Heart left ventricle (tissue), 16 donors: ENCODE measurements around the gene ZNF578. TPM values are rescaled to one million over a fixed set of nuclear protein-coding genes. Genes with fewer than 3 reads are reported as not detected.
A peak's percentile ranks its signal among the peaks of the same experiment; 100 is the strongest.
"Not testable (repeated sequence)": the region's sequence is repeated elsewhere in the genome, so short reads cannot be mapped to it uniquely, and the experiment has no call there.

Experiments used
- ATAC-seq, 4 donors: fragments of 200-7000 bp; cut with Tn5 transposase; one replicate each; pipeline ENCODE4 v1.9.1; 2020 to 2022; ENCODE audit warnings: moderate library complexity in 4 of 4, mild to moderate bottlenecking in 3 of 4, moderate number of reproducible peaks in 1 of 4
- DNase-seq, 5 donors: peaks; one replicate each; pipeline ENCODE4 v3.0.0-alpha.2; 2020
- H3K27ac ChIP-seq, 12 donors: fragments of 200-600 bp; sonication (generic) in 4 of 12; one replicate each; pipeline versions ENCODE4 v1.5.0 to v1.8.0; 2016 to 2022; ENCODE audit warnings: mild to moderate bottlenecking in 2 of 12
- H3K27me3 ChIP-seq, 9 donors: fragments of 200-600 bp; sonication (generic) in 2 of 9; one replicate each; pipeline versions ENCODE4 v1.5.1 to v1.8.0; 2016 to 2022; ENCODE audit warnings: mild to moderate bottlenecking in 3 of 9
- H3K36me3 ChIP-seq, 9 donors: fragments of 200-600 bp; sonication (generic) in 2 of 9; one replicate each; pipeline versions ENCODE4 v1.5.0 to v1.8.0; 2018 to 2022; ENCODE audit warnings: mild to moderate bottlenecking in 2 of 9
- H3K4me1 ChIP-seq, 12 donors: fragments of 200-600 bp; sonication (generic) in 4 of 12; one replicate each; pipeline versions ENCODE4 v1.5.0 to v1.8.0; 2016 to 2022; ENCODE audit warnings: mild to moderate bottlenecking in 3 of 12
- H3K4me3 ChIP-seq, 12 donors: fragments of 200-600 bp; sonication (generic) in 4 of 12; one replicate each; pipeline versions ENCODE4 v1.5.0 to v1.8.0; 2017 to 2022; ENCODE audit warnings: mild to moderate bottlenecking in 9 of 12, moderate library complexity in 4 of 12
- H3K9me3 ChIP-seq, 12 donors: fragments of 200-600 bp; sonication (generic) in 4 of 12; one replicate each; pipeline versions ENCODE4 v1.5.0 to v1.8.0; 2016 to 2022; ENCODE audit warnings: mild to moderate bottlenecking in 1 of 12
- POLR2A ChIP-seq, 2 donors: fragments of 450-650 bp; IDR thresholded peaks; one replicate each; pipeline ENCODE4 v1.6.1; 2017; ENCODE audit warnings: antibody characterized with exemption in 2 of 2, mild to moderate bottlenecking in 2 of 2, moderate library complexity in 2 of 2
- WGBS, 4 donors: extraction: QIAGEN DNeasy Blood & Tissue Kit in 2 of 4; methylation state at CpG; one replicate each; pipeline versions ENCODE4 v1.1.5 to v1.1.7; 2013 to 2018; 5-methylcytosine and 5-hydroxymethylcytosine counted together
- intact Hi-C, 10 donors: fragments of 100-400 bp; cut with DNase I; formaldehyde crosslinking; loops; one replicate each; pipeline versions ENCODE4 v1.11.1 to v1.14.2; 2022
- polyA plus RNA-seq, 2 donors: library from polyadenylated mRNA; stranded (reverse); fragments of 200-250 nt; gene quantifications; one replicate each; pipeline ENCODE4 v1.2.3, GENCODE V29; 2013
- total RNA-seq, 9 donors: library from RNA; depleted of rRNA in 2 of 9; stranded (reverse); fragments of >200 nt in 2 of 9; fragmentation: NEBNext Ultra II Directional in 3 of 9; extraction: Animal tissue kit (Norgen Biotek cat#: 25700) in 3 of 9; gene quantifications; one replicate each; pipeline versions ENCODE4 v1.1.0 to v1.2.4, GENCODE V29; 2016 to 2023
- TF ChIP-seq, protein P1 (sequence below), 12 donors: fragments of 200-600 bp; sonication (generic) in 4 of 12; IDR thresholded peaks; one replicate each; pipeline versions ENCODE4 v1.5.0 to v1.8.0; 2018 to 2022; ENCODE audit warnings: antibody characterized with exemption in 12 of 12, mild to moderate bottlenecking in 5 of 12
- donor health status: ischemic (EF 13 %, LVEDD 7.1; RV severe dilation, severe dysfunction).
- donor health status: healthy with polysubstance abuse.
- donor health status: DM: no; HTN: yes; CAD: no.
- donor health status: DM: no; HTN: no; CAD: no.
- donor health status: ischemic (EF 25% LVEDD 6.9; RV normal size, moderate dysfunction).
- donor health status: ischemic (EF 25% LVEDD 5.7; RV mildly dilated, moderate dysfunction).
- donor health status: healthy.
- donor health status: DM: yes; HTN: yes; CAD: no.
- donor health status: ischemic (EF 35%, LVEDD 5.7; RV mildly dilated, moderate dysfunction).
- donor health status: nonischemic (EF 11% LVEDD 7.7; RV severe dilation, severe dysfunction).
- donor health status: DM: yes; HTN: yes; CAD: no.
- donor health status: PGD.
- donor health status: ischemic (EF 29% LVEDD 5.4; RV normal size, mild dysfunction).
- donor health status: nonischemic (EF 23%, LVEDD 6.1; RV moderate dilation, normal function).

Gene ZNF578
- total and polyA plus RNA-seq, 11 donors = 0.64 to 4.7 (median 2.0) TPM

DNA sequence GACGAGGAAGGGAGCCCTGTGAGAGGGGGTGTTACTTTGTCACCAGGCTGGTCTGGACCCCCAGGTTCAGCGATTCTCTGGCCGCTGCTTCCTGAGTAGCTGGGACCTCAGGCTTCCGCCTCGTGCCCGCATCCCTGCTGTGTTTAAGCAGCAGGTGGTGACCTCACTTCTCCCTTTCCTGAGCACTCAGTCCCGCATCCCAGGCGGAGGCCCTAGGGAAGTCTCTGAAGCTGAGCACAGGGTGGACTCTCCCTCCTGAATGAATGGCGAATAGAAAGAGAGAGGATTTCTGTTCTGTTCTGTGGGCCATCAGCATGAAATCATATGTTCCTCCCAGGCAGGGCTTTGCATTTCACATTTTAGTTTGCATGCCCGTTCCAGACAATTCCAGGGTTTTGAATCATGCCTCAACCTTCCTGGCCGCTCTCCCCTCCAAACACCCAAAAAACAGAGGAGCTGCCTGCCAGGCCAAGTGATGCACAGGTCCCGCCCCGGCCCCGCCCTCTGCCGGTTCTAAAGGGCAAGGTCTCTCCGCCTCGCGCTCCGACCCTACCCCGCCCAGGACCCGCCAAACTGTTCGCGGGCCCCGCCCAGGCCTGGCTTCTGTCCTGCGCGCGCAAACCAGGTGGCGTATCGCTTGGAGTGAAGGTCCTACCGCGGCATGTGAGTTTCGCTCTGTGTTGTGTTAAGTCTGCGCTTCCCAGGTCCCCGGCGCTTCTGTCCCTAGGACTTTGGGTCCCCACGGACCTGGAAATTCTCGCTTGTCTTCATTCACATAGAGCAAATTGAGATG lies 39.0 kb downstream of the ZNF578 start:
- ATAC-seq (peak in 1 of 4 donors; percentile 13), DNase-seq (no peak)
- Histone ChIP-seq H3K9me3 (peaks cover 0 to 99% (median 67%) of the 10 kb centered on the region in 12 donors), H3K27ac (no peak overlapping the region), H3K4me1 (no peaks in the 10 kb centered on the region), H3K36me3 (peaks cover 0 to 38% (median 0%) of the 10 kb centered on the region in 9 donors), H3K27me3 (no peaks in the 10 kb centered on the region), H3K4me3 (peak overlapping the region in 3 of 12 donors; percentile 11 to 28 (median 26))
- intact Hi-C loops = no loop called here
- 29 to 62% (median 47%) methylated on average over 16 to 37 of the region's 37 CpGs for WGBS, 4 donors
- TF ChIP-seq, protein P1, sequence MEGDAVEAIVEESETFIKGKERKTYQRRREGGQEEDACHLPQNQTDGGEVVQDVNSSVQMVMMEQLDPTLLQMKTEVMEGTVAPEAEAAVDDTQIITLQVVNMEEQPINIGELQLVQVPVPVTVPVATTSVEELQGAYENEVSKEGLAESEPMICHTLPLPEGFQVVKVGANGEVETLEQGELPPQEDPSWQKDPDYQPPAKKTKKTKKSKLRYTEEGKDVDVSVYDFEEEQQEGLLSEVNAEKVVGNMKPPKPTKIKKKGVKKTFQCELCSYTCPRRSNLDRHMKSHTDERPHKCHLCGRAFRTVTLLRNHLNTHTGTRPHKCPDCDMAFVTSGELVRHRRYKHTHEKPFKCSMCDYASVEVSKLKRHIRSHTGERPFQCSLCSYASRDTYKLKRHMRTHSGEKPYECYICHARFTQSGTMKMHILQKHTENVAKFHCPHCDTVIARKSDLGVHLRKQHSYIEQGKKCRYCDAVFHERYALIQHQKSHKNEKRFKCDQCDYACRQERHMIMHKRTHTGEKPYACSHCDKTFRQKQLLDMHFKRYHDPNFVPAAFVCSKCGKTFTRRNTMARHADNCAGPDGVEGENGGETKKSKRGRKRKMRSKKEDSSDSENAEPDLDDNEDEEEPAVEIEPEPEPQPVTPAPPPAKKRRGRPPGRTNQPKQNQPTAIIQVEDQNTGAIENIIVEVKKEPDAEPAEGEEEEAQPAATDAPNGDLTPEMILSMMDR (IDR thresholded peaks at IDR 0.05) = no peak
- TF ChIP-seq POLR2A (IDR thresholded peaks at IDR 0.05) = no peak

DNA sequence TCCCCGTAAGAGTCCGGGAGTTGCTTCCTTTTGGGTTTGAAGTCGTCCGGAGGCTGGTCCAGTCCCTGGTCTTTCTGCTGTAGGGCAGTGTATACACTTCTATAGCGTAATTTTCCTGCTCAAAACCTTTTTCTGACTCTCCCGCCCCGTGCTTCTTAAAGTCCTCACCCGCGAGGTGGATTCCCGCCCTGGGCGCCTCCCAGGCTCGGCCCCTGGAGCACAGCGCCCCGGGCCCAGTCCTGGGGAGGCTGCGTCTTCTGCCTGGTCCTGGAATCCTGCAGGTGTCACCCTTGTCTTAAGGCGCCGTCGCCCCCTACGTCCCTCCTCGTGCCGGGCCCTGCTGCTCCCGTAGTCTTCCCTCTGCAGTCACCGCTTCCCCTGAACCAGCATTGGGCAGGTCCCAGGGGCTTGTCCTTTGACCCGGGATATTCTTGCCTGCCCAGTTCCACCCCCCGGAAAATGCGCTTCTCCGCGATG lies 39.7 kb downstream of the ZNF578 start:
- TF ChIP-seq, protein P1 (IDR thresholded peaks at IDR 0.05) = peak in 3 of 12 donors; percentile 12 to 18 (median 12)
- TF ChIP-seq POLR2A (IDR thresholded peaks at IDR 0.05) = no peak
- peak in 1 of 5 donors; percentile 42 for DNase-seq
- WGBS, 4 donors = 11 to 37% (median 23%) methylated on average over 28 of the region's 28 CpGs

DNA sequence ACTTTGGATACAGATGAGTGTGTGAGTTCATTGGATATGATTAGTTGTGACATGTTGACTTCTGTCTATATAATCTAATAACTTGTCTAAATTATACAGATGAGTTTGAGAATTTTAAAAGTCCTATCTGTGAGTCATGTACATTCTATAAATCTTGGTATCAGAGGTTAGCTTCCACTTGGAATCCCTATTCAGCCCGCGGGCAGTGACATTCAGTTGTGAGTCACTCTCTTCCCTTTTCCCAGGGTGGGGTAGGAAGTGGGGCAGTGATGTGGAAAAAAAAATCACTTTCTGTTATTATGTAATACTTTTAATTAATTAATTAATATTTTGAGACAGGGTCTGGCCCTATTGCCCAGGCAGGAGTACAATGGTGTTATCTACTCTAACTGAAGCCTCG lies 41.2 kb downstream of the ZNF578 start:
- intact Hi-C loops = no loop called here
- Histone ChIP-seq H3K27me3 (no peaks in the 10 kb centered on the region), H3K36me3 (peaks cover 0 to 42% (median 0%) of the 10 kb centered on the region in 9 donors), H3K27ac (no peak overlapping the region), H3K9me3 (peaks cover 0 to 99% (median 60%) of the 10 kb centered on the region in 12 donors), H3K4me1 (no peaks in the 10 kb centered on the region), H3K4me3 (no peak overlapping the region)
- TF ChIP-seq, protein P1 (IDR thresholded peaks at IDR 0.05) = no peak
- TF ChIP-seq POLR2A (IDR thresholded peaks at IDR 0.05) = no peak
- 89 to 97% (median 91%) methylated on average over 3 of the region's 3 CpGs for WGBS, 4 donors
- ATAC-seq (no peak), DNase-seq (no peak)

More for the DNA sequence above, 39.7 kb downstream of the ZNF578 start:
- intact Hi-C loops = no loop called here
- Histone ChIP-seq H3K9me3 (peaks cover 0 to 99% (median 65%) of the 10 kb centered on the region in 12 donors), H3K4me3 (peak overlapping the region in 4 of 12 donors; percentile 11 to 28 (median 19)), H3K36me3 (peaks cover 0 to 38% (median 0%) of the 10 kb centered on the region in 9 donors), H3K27ac (no peak overlapping the region), H3K27me3 (no peaks in the 10 kb centered on the region), H3K4me1 (no peaks in the 10 kb centered on the region)
- peak in 2 of 4 donors; percentile 72 to 76 for ATAC-seq

DNA sequence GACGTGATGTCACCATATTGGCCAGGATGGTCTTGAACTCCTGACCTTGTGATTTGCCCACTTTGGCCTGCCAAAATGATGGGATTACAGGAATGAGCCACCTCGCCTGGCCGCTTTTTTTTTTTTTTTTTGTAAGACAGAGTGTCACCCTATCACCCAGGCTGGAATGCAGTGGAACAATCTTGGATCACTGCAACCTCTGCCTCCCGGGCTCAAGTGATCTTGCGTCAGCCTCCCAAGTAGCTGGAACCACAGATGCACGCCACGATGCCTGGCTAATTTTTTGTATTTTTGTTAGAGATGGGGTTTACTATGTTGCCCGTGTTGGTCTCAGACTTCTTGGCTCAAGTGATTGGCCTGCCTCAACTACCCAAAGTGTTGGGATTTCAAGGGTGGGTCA lies 45.2 kb downstream of the ZNF578 start:
- H3K9me3 ChIP-seq = peaks cover 0 to 98% (median 34%) of the 10 kb centered on the region in 12 donors
- DNase-seq (no peak), ATAC-seq (no peak)
- no peak overlapping the region for H3K27ac ChIP-seq
- H3K36me3 ChIP-seq = peaks cover 0 to 32% (median 0%) of the 10 kb centered on the region in 9 donors
- TF ChIP-seq POLR2A (IDR thresholded peaks at IDR 0.05) = no peak
- TF ChIP-seq, protein P1 (IDR thresholded peaks at IDR 0.05) = no peak
- WGBS, 4 donors = 94 to 98% (median 97%) methylated on average over 8 of the region's 8 CpGs
- intact Hi-C loops = no loop called here
- no peaks in the 10 kb centered on the region for H3K4me1 ChIP-seq
- H3K27me3 ChIP-seq = no peaks in the 10 kb centered on the region
- no peak overlapping the region for H3K4me3 ChIP-seq

DNA sequence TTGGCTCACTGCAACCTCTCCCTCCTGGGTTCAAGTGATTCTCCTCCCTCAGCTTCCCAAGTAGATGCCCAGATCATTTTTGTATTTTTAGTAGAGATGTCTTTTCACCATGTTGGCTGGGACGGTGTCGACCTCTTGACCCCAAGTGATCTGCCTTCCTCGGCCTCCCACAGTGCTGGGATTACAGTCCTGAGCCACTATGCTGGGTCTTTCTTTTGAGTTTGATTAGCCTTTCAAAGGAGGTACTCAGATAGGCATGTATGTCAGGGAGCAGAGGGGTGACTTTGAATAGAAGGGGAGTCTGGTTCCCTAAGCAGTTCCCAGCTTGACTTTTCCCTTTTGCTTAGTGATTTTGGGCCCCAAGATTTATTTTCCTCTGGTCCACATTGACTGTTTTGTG lies 47.1 kb downstream of the ZNF578 start:
- ATAC-seq, intact Hi-C loops, DNase-seq, H3K4me1 ChIP-seq, H3K27me3 ChIP-seq, H3K27ac ChIP-seq, H3K4me3 ChIP-seq: not testable (repeated sequence)
- Histone ChIP-seq H3K9me3 (peaks cover 0 to 98% (median 29%) of the 10 kb centered on the region in 12 donors), H3K36me3 (peaks cover 0 to 51% (median 3%) of the 10 kb centered on the region in 9 donors)
- 40 to 63% (median 48%) methylated on average over 3 of the region's 3 CpGs for WGBS, 4 donors

DNA sequence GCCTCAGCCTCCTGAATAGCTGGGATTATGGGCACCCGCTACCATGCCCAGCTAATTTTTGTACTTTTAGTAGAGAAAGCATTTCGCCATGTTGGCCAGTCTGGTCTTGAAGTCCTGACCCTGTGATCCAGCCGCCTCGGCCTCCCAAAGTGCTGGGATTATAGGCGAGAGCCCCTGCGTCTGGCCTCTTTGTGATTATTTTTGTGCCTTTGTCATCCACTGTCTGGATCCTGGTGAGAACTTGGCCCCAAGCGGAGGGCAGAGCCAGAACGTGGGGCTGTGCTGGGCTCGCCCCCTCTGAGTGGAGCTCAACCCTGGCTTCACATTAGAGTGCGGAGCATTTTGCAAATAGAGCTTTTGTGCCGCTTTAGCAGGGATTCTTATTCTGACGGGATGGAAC lies 47.6 kb downstream of the ZNF578 start:
- peaks cover 0 to 55% (median 6%) of the 10 kb centered on the region in 9 donors for H3K36me3 ChIP-seq
- H3K4me1 ChIP-seq, ATAC-seq, DNase-seq, H3K27me3 ChIP-seq, H3K4me3 ChIP-seq, intact Hi-C loops, H3K27ac ChIP-seq: not testable (repeated sequence)
- 80 to 93% (median 86%) methylated on average over 12 of the region's 12 CpGs for WGBS, 4 donors
- H3K9me3 ChIP-seq = peaks cover 0 to 99% (median 30%) of the 10 kb centered on the region in 12 donors
